H1 (cell line): ENCODE data around the gene ACER3. TPM values are rescaled to one million over a fixed set of nuclear protein-coding genes. Genes with fewer than 3 reads are reported as not detected.

ENCODE experiments used
- CTCF ChIA-PET: fragments of 300-600 bp; sonication (Branson Sonifier 250); formaldehyde crosslinking; loops from one replicate; lab custom pipeline; 2021; ENCODE audit not compliant: partially characterized antibody; lab: Charles Lee
- POLR2A ChIA-PET: fragments of 300-600 bp; sonication (Branson Sonifier 250); formaldehyde crosslinking; loops from one replicate; lab custom pipeline; 2021; ENCODE audit warnings: inconsistent platforms; ENCODE audit not compliant: partially characterized antibody; lab: Charles Lee
- DNase-seq, 2 experiments: peaks; one replicate each; pipeline versions ENCODE4 v3.0.0 to v3.0.0-alpha.2; 2010 to 2022; ENCODE audit warnings: low spot score in 2 of 2, low read depth in 1 of 2, mixed read lengths in 1 of 2
- FAIRE-seq: peaks from 2 replicates; lab custom pipeline; 2011; peaks lifted over from hg19 to GRCh38; lab: Jason Lieb, UNC
- H2AFZ ChIP-seq: 2 replicates; pipeline ENCODE4 v1.8.1; 2012; ENCODE audit warnings: low read length, inconsistent platforms
- H2AK5ac ChIP-seq: 2 replicates; pipeline ENCODE4 v1.6.1; 2013; ENCODE audit warnings: low read depth, low read length
- H2BK120ac ChIP-seq: replicated peaks from 2 replicates; pipeline ENCODE3; 2013; ENCODE audit warnings: low read depth, low read length, inconsistent platforms
- H2BK12ac ChIP-seq: 2 replicates; pipeline ENCODE4 v1.6.1; 2013; ENCODE audit warnings: low read depth, low read length
- H2BK15ac ChIP-seq: 2 replicates; pipeline ENCODE4 v1.6.1; 2013; ENCODE audit warnings: low read length
- H2BK20ac ChIP-seq: 2 replicates; pipeline ENCODE4 v1.6.1; 2013; ENCODE audit warnings: low read length
- H2BK5ac ChIP-seq: 2 replicates; pipeline ENCODE4 v1.6.1; 2013; ENCODE audit warnings: low read depth, low read length
- H3K14ac ChIP-seq: 2 replicates; pipeline ENCODE4 v1.6.1; 2013; ENCODE audit warnings: inconsistent platforms; ENCODE audit not compliant: insufficient read length
- H3K18ac ChIP-seq: 2 replicates; pipeline ENCODE4 v1.6.1; 2013; ENCODE audit warnings: low read length; ENCODE audit errors: extremely low read depth
- H3K23ac ChIP-seq: 2 replicates; pipeline ENCODE4 v1.6.1; 2013; ENCODE audit warnings: inconsistent platforms; ENCODE audit not compliant: insufficient read length
- H3K23me2 ChIP-seq: 2 replicates; pipeline ENCODE4 v1.6.1; 2013; ENCODE audit warnings: low read depth, low read length
- H3K27ac ChIP-seq: 2 replicates; pipeline ENCODE4 v1.6.1; 2011; ENCODE audit warnings: low read depth, low read length, inconsistent platforms
- H3K27me3 ChIP-seq, 4 experiments: replicated peaks in 1 of 4; 1 replicate in 1 of 4; 2 replicates in 3 of 4; pipeline versions ENCODE4 v1.6.1 to v1.8.1; 2011 to 2013; ENCODE audit warnings: low read length in 3 of 4, mild to moderate bottlenecking in 3 of 4, inconsistent platforms in 2 of 4, mixed read lengths in 2 of 4, moderate library complexity in 1 of 4; ENCODE audit not compliant: control insufficient read depth in 3 of 4, insufficient read depth in 3 of 4; ENCODE audit errors: extremely low read depth in 1 of 4
- H3K36me3 ChIP-seq, 4 experiments: 2 replicates each; pipeline versions ENCODE4 v1.6.1 to v1.8.1; 2011 to 2013; ENCODE audit warnings: mild to moderate bottlenecking in 4 of 4, low read length in 3 of 4, moderate library complexity in 2 of 4, control low read depth in 1 of 4, inconsistent platforms in 1 of 4; ENCODE audit not compliant: insufficient read depth in 4 of 4, control insufficient read depth in 2 of 4
- H3K4ac ChIP-seq: replicated peaks from 2 replicates; pipeline ENCODE3; 2013; ENCODE audit warnings: low read length, low read depth, mixed read lengths, inconsistent platforms; ENCODE audit not compliant: insufficient read length
- H3K4me1 ChIP-seq, 4 experiments: replicated peaks in 1 of 4; 1 replicate in 1 of 4; 2 replicates in 3 of 4; pipeline versions ENCODE4 v1.6.1 to v1.8.1; 2011 to 2013; ENCODE audit warnings: low read length in 3 of 4, inconsistent platforms in 2 of 4, mixed read lengths in 1 of 4; ENCODE audit not compliant: insufficient read depth in 4 of 4, control insufficient read depth in 3 of 4
- H3K4me2 ChIP-seq, 2 experiments: 2 replicates each; pipeline versions ENCODE4 v1.6.1 to v1.8.1; 2011 to 2013; ENCODE audit warnings: low read depth in 2 of 2, low read length in 2 of 2, control low read depth in 1 of 2, inconsistent platforms in 1 of 2, mild to moderate bottlenecking in 1 of 2; ENCODE audit not compliant: insufficient read depth in 1 of 2
- H3K4me3 ChIP-seq, 4 experiments: fragments of 200-600, 300-600 bp in 1 of 4; sonication (generic), shearing (Covaris generic), sonication (Bioruptor Twin) in 1 of 4; 2 replicates each; pipeline versions ENCODE4 v1.5.1 to v1.8.1; 2011 to 2016; ENCODE audit warnings: low read length in 4 of 4, low read depth in 3 of 4, control low read depth in 2 of 4, inconsistent platforms in 2 of 4, mild to moderate bottlenecking in 2 of 4, mixed read lengths in 1 of 4, moderate library complexity in 1 of 4; ENCODE audit not compliant: insufficient read depth in 2 of 4; ENCODE audit errors: extremely low read depth in 1 of 4
- H3K56ac ChIP-seq: replicated peaks from 2 replicates; pipeline ENCODE3; 2013; ENCODE audit warnings: low read depth, mild to moderate bottlenecking, mixed read lengths, low read length, inconsistent platforms; ENCODE audit not compliant: insufficient read length
- H3K79me1 ChIP-seq: 2 replicates; pipeline ENCODE4 v1.6.1; 2013; ENCODE audit warnings: low read depth, low read length, control low read depth
- H3K79me2 ChIP-seq, 2 experiments: 2 replicates each; pipeline versions ENCODE4 v1.6.1 to v1.8.1; 2012 to 2013; ENCODE audit warnings: low read length in 2 of 2, mild to moderate bottlenecking in 2 of 2, inconsistent platforms in 1 of 2; ENCODE audit not compliant: insufficient read depth in 2 of 2, control insufficient read depth in 1 of 2
- H3K9ac ChIP-seq, 4 experiments: replicated peaks in 1 of 4; 1 replicate in 1 of 4; 2 replicates in 3 of 4; pipeline versions ENCODE4 v1.6.1 to v1.8.1; 2011 to 2013; ENCODE audit warnings: low read depth in 3 of 4, low read length in 3 of 4, control low read depth in 2 of 4, mild to moderate bottlenecking in 2 of 4, moderate library complexity in 2 of 4, inconsistent platforms in 1 of 4; ENCODE audit errors: extremely low read depth in 1 of 4
- H3K9me3 ChIP-seq, 2 experiments: 2 replicates each; pipeline versions ENCODE4 v1.6.1 to v1.8.1; 2012 to 2013; ENCODE audit warnings: mild to moderate bottlenecking in 2 of 2, moderate library complexity in 2 of 2, control low read depth in 1 of 2, inconsistent platforms in 1 of 2, low read depth in 1 of 2, low read length in 1 of 2, mixed read lengths in 1 of 2; ENCODE audit not compliant: insufficient read depth in 2 of 2
- H4K20me1 ChIP-seq, 2 experiments: replicated peaks in 1 of 2; 2 replicates each; pipeline versions ENCODE3 to v1.8.1; 2011 to 2013; ENCODE audit warnings: inconsistent platforms in 2 of 2, low read length in 2 of 2, mild to moderate bottlenecking in 1 of 2; ENCODE audit not compliant: insufficient read depth in 2 of 2, control insufficient read depth in 1 of 2
- H4K5ac ChIP-seq: 2 replicates; pipeline ENCODE4 v1.6.1; 2013; ENCODE audit warnings: low read length, low read depth, mixed read lengths, inconsistent platforms; ENCODE audit not compliant: insufficient read length
- H4K8ac ChIP-seq: 2 replicates; pipeline ENCODE4 v1.8.0; 2013; ENCODE audit warnings: mild to moderate bottlenecking, moderate library complexity, low read length, inconsistent platforms; ENCODE audit not compliant: insufficient read depth; ENCODE audit errors: extremely low read depth
- H4K91ac ChIP-seq: replicated peaks from 2 replicates; pipeline ENCODE3; 2013; ENCODE audit warnings: low read length, mixed read lengths, inconsistent platforms; ENCODE audit not compliant: insufficient read length
- ASH2L ChIP-seq: fragments of 200-600, 300-600 bp; sonication (generic); IDR thresholded peaks from one replicate; pipeline ENCODE4 v1.7.1; 2017; ENCODE audit warnings: low read length
- BACH1 ChIP-seq: IDR thresholded peaks from 2 replicates; pipeline ENCODE4 v1.6.1; 2012; ENCODE audit warnings: low read length, improper control_type of control experiment
- BCL11A ChIP-seq, 2 experiments: IDR thresholded peaks; one replicate each; pipeline ENCODE4 v1.6.1; 2011; ENCODE audit warnings: low read depth in 2 of 2, low read length in 2 of 2, mild to moderate bottlenecking in 2 of 2
- CTCF ChIP-seq, 3 experiments: IDR thresholded peaks; 1 replicate in 2 of 3; 2 replicates in 1 of 3; pipeline versions ENCODE4 v1.5.1 to v1.6.1; 2011; ENCODE audit warnings: low read length in 3 of 3, mild to moderate bottlenecking in 3 of 3, inconsistent platforms in 2 of 3, low read depth in 1 of 3, moderate library complexity in 1 of 3; ENCODE audit not compliant: insufficient read depth in 1 of 3; ENCODE audit errors: control extremely low read depth in 1 of 3
- GABPA ChIP-seq: IDR thresholded peaks from 2 replicates; pipeline ENCODE4 v1.6.1; 2011; ENCODE audit warnings: mild to moderate bottlenecking, low read length, moderate library complexity, borderline replicate concordance; ENCODE audit not compliant: insufficient read depth
- GTF2F1 ChIP-seq: IDR thresholded peaks from 2 replicates; pipeline ENCODE4 v1.6.1; 2012; ENCODE audit warnings: low read depth, low read length, improper control_type of control experiment, borderline replicate concordance
- JUN ChIP-seq: IDR thresholded peaks from 2 replicates; pipeline ENCODE4 v1.6.1; 2011; ENCODE audit warnings: low read depth, mild to moderate bottlenecking, improper control_type of control experiment, low read length
- RBBP5 ChIP-seq: IDR thresholded peaks from 2 replicates; pipeline ENCODE4 v1.7.1; 2012; ENCODE audit warnings: low read depth, mild to moderate bottlenecking, inconsistent platforms, low read length, moderate library complexity, borderline replicate concordance
- TAF1 ChIP-seq: IDR thresholded peaks from 2 replicates; pipeline ENCODE4 v1.6.1; 2011; ENCODE audit warnings: mild to moderate bottlenecking, low read depth, low read length
- TEAD4 ChIP-seq: IDR thresholded peaks from 2 replicates; pipeline ENCODE4 v1.6.1; 2012; ENCODE audit warnings: low read depth, low read length, inconsistent platforms, mixed read lengths
- YY1 ChIP-seq: IDR thresholded peaks from 2 replicates; pipeline ENCODE4 v1.6.1; 2011; ENCODE audit warnings: low read depth, mild to moderate bottlenecking, low read length
- WGBS, 2 experiments: shearing (Covaris generic) in 1 of 2; methylation state at CpG; one replicate each; pipeline versions ENCODE4 v1.1.6 to v1.1.7; 2013 to 2015; ENCODE audit warnings: low lambda C conversion rate in 2 of 2, mixed read lengths in 2 of 2, inconsistent platforms in 1 of 2, low coverage in 1 of 2, missing lambda C conversion rate in 1 of 2; ENCODE audit not compliant: insufficient replicate concordance in 2 of 2, insufficient coverage in 1 of 2, insufficient read length in 1 of 2; ENCODE audit errors: extremely low coverage in 1 of 2, missing lambda C conversion rate in 1 of 2; 5-methylcytosine and 5-hydroxymethylcytosine counted together
- polyA plus RNA-seq, 7 experiments: library from polyadenylated mRNA; depleted of rRNA in 3 of 7; stranded (reverse) in 5 of 7; unstranded in 2 of 7; fragments of >200 nt in 5 of 7; fragments of 200-250 nt in 2 of 7; gene quantifications; 1 replicate in 5 of 7; 2 replicates in 1 of 7; 4 replicates in 1 of 7; pipeline versions ENCODE4 v1.2.1 to v1.2.3, GENCODE V29; 2011 to 2013; ENCODE audit warnings: missing spikeins in 2 of 7, mixed read lengths in 2 of 7
- total RNA-seq: library from RNA; stranded (reverse); fragmentation: NEBNext Ultra II Directional; extraction: Animal tissue kit (Norgen Biotek cat#: 25700); gene quantifications from 2 replicates; pipeline ENCODE4 v1.2.1, GENCODE V29; 2021
- TF ChIP-seq, protein P1 (sequence below): IDR thresholded peaks from 2 replicates; pipeline ENCODE4 v1.6.1; 2012; ENCODE audit warnings: inconsistent platforms

Gene ACER3
- total and polyA plus RNA-seq, 2 of the 8 experiments (the other 6 are each of a cell fraction or from before 2014, with no cell fraction given) = 5.7 to 16.2 TPM

GRCh38 chr11:76999597-76999996, 138.9 kb downstream of the ACER3 start:
- H4K5ac ChIP-seq = no peak overlapping the region
- DNase-seq (no peak), FAIRE-seq (no peak)
- ChIA-PET CTCF (interaction anchor here (1.7 kb wide), 1 partner anchor 25 kb away, joined by 5 read pairs; no protein-coding TSS in a partner anchor), POLR2A (no interaction called here)
- H3K4ac ChIP-seq = no peak overlapping the region
- H3K4me2 ChIP-seq = no peak overlapping the region
- no peak overlapping the region for H3K9ac ChIP-seq
- no peak overlapping the region for H2BK120ac ChIP-seq
- no peak overlapping the region for H4K8ac ChIP-seq
- no peak overlapping the region for H3K23ac ChIP-seq
- H3K36me3 ChIP-seq = no peaks in the 10 kb centered on the region; a peak in 1 of 8 replicates
- H4K20me1 ChIP-seq = no peaks in the 10 kb centered on the region
- H2BK15ac ChIP-seq = no peak overlapping the region
- no peak overlapping the region for H3K14ac ChIP-seq
- H4K91ac ChIP-seq = no peak overlapping the region
- no peak overlapping the region for H2AK5ac ChIP-seq
- H3K27me3 ChIP-seq = no peaks in the 10 kb centered on the region
- H3K79me2 ChIP-seq = no peaks in the 10 kb centered on the region
- H2BK20ac ChIP-seq = no peak overlapping the region
- H3K56ac ChIP-seq = no peak overlapping the region
- H3K79me1 ChIP-seq = no peaks in the 10 kb centered on the region
- no peak overlapping the region for H2BK12ac ChIP-seq
- no peak overlapping the region for H2AFZ ChIP-seq
- no peak overlapping the region for H3K27ac ChIP-seq
- 90% methylated on average over 1 of the region's 1 CpG; no CpG with 5 or more reads in 1 of the 2 experiments for WGBS, 2 experiments
- no peak overlapping the region for H3K4me3 ChIP-seq
- H2BK5ac ChIP-seq = no peak overlapping the region
- H3K23me2 ChIP-seq = no peaks in the 10 kb centered on the region; the same call in 1 of the 2 replicates
- H3K4me1 ChIP-seq = peaks cover 0 to 5% (median 0%) of the 10 kb centered on the region in 4 experiments; a peak in 1 of 7 replicates
- H3K9me3 ChIP-seq = no peaks in the 10 kb centered on the region
- H3K18ac ChIP-seq = no peak overlapping the region
- TF ChIP-seq ASH2L (no peak), JUN (no peak), TAF1 (no peak), GTF2F1 (no peak), CTCF (IDR thresholded peaks at IDR 0.05; ENCODE audit: control extremely low read depth in 1 of 3, insufficient read depth in 1 of 3, low read depth in 1 of 3, low read length in 3 of 3) (no peak), RBBP5 (no peak), YY1 (no peak), TEAD4 (no peak), GABPA (no peak), BACH1 (no peak), BCL11A (IDR thresholded peaks at IDR 0.05; ENCODE audit: low read depth in 2 of 2, low read length in 2 of 2) (no peak)
- TF ChIP-seq, protein P1, sequence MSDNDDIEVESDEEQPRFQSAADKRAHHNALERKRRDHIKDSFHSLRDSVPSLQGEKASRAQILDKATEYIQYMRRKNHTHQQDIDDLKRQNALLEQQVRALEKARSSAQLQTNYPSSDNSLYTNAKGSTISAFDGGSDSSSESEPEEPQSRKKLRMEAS = no peak
